BJ (cell line): ENCODE results near the gene EPB41L4B. TPM values are rescaled to one million over a fixed set of nuclear protein-coding genes. Genes with fewer than 3 reads are reported as not detected.

Experiments
- CTCF ChIA-PET: fragments of 350-600 bp; formaldehyde crosslinking; extraction: SDS; loops from one replicate; lab custom pipeline; 2021; ENCODE audit warnings: antibody characterized with exemption, inconsistent platforms; lab: Yijun Ruan, JAX
- POLR2A ChIA-PET: fragments of 300-600 bp; sonication (Branson Sonifier 250); formaldehyde crosslinking; extraction: SDS; loops from one replicate; lab custom pipeline; 2021; ENCODE audit warnings: antibody characterized with exemption; lab: Charles Lee
- DNase-seq: peaks from one replicate; pipeline ENCODE4 v3.0.0-alpha.2; 2011; ENCODE audit warnings: low read depth
- H3K27me3 ChIP-seq: 2 replicates; pipeline ENCODE4 v1.6.0; 2011; ENCODE audit warnings: low read length; ENCODE audit not compliant: control insufficient read depth, insufficient read depth
- H3K36me3 ChIP-seq: 2 replicates; pipeline ENCODE4 v1.5.1; 2011; ENCODE audit warnings: low read length; ENCODE audit not compliant: control insufficient read depth, insufficient read depth
- H3K4me3 ChIP-seq: 2 replicates; pipeline ENCODE4 v1.5.1; 2011; ENCODE audit warnings: low read depth, mild to moderate bottlenecking, control low read depth, low read length
- CTCF ChIP-seq: IDR thresholded peaks from 2 replicates; pipeline ENCODE4 v1.5.1; 2011; ENCODE audit warnings: low read depth, mild to moderate bottlenecking, control low read depth, inconsistent platforms, low read length, moderate library complexity; ENCODE audit not compliant: insufficient read depth
- polyA plus RNA-seq: library from polyadenylated mRNA; depleted of rRNA; stranded (reverse); fragments of >200 nt; gene quantifications from 2 replicates; pipeline ENCODE4 v1.2.3, GENCODE V29; 2011

Gene EPB41L4B
- polyA plus RNA-seq, 1 experiment: 0.21 TPM

- Histone ChIP-seq H3K36me3 (no peaks in the 10 kb centered on the region), H3K27me3 (peaks cover 5% of the 10 kb centered on the region), H3K4me3 (no peak overlapping the region)
- TF ChIP-seq CTCF: no peak
- no peak for DNase-seq
- ChIA-PET CTCF (interaction anchor here (0.7 to 1.1 kb wide), 4 partner anchors 10 to 21 kb away, joined by 3 to 5 read pairs (median 4); no protein-coding TSS in a partner anchor), POLR2A (no interaction called here)
These were observed 13.2 kb downstream of the EPB41L4B start for GRCh38 chr9:109307380-109308240.

GRCh38 chr9:109305801-109306200, 15.1 kb downstream of the EPB41L4B start:
- no peak for TF ChIP-seq CTCF
- no peaks in the 10 kb centered on the region for H3K36me3 ChIP-seq
- ChIA-PET POLR2A (no interaction called here), CTCF (no interaction called here)
- H3K27me3 ChIP-seq: peaks cover 5% of the 10 kb centered on the region
- no peak for DNase-seq
- no peak overlapping the region for H3K4me3 ChIP-seq

GRCh38 chr9:109304347-109304746, 16.5 kb downstream of the EPB41L4B start:
- POLR2A ChIA-PET: no interaction called here
- H3K36me3 ChIP-seq: no peaks in the 10 kb centered on the region
- no peak for DNase-seq
- peaks cover 5% of the 10 kb centered on the region for H3K27me3 ChIP-seq
- TF ChIP-seq CTCF: no peak
- no peak overlapping the region for H3K4me3 ChIP-seq
- CTCF ChIA-PET: no interaction called here

- ChIA-PET POLR2A (no interaction called here), CTCF (no interaction called here)
- H3K36me3 ChIP-seq: no peaks in the 10 kb centered on the region
- DNase-seq: no peak
- peaks cover 5% of the 10 kb centered on the region for H3K27me3 ChIP-seq
- H3K4me3 ChIP-seq: no peak overlapping the region
- TF ChIP-seq CTCF: no peak
These were observed 17.0 kb downstream of the EPB41L4B start for GRCh38 chr9:109303900-109304299.

- no peak for TF ChIP-seq CTCF
- no peak for DNase-seq
- Histone ChIP-seq H3K27me3 (peaks cover 4% of the 10 kb centered on the region), H3K36me3 (no peaks in the 10 kb centered on the region), H3K4me3 (no peak overlapping the region)
- CTCF ChIA-PET: no interaction called here
- POLR2A ChIA-PET: interaction anchor here (0.5 kb wide), 1 partner anchor 348 kb away, joined by 4 read pairs; no protein-coding TSS in a partner anchor
These were observed 18.3 kb downstream of the EPB41L4B start for GRCh38 chr9:109302606-109303005.
